HG03558 (cell line): ENCODE data around the gene CD247.

Source experiments
- ATAC-seq: cut with Tn5 transposase; IDR thresholded peaks from one replicate; pipeline ENCODE4 v1.9.1; 2021; ENCODE audit warnings: moderate number of reproducible peaks; ENCODE audit not compliant: unreplicated experiment; ENCODE audit errors: extremely low read depth

CD247 gene

GRCh38 chr1:167491586-167492461 is 26.5 kb downstream of the CD247 start:
- no peak for ATAC-seq

GRCh38 chr1:167490765-167491164 is 27.6 kb downstream of the CD247 start:
- no peak for ATAC-seq

- ATAC-seq = no peak
Observed at GRCh38 chr1:167489571-167490340, 28.6 kb downstream of the CD247 start.

GRCh38 chr1:167488786-167489185 is 29.5 kb downstream of the CD247 start:
- ATAC-seq = no peak

GRCh38 chr1:167487614-167488013 is 30.7 kb downstream of the CD247 start:
- no peak for ATAC-seq

- ATAC-seq = no peak
Observed at GRCh38 chr1:167486090-167486824, 32.1 kb downstream of the CD247 start.

- no peak for ATAC-seq
Observed at GRCh38 chr1:167484726-167485502, 33.4 kb downstream of the CD247 start.

- no peak for ATAC-seq
Observed at GRCh38 chr1:167483790-167484189, 34.5 kb downstream of the CD247 start.

- ATAC-seq = no peak
Observed at GRCh38 chr1:167482184-167482583, 36.1 kb downstream of the CD247 start.

- no peak for ATAC-seq
Observed at GRCh38 chr1:167479331-167479979, 38.9 kb downstream of the CD247 start.

- no peak for ATAC-seq
Observed at GRCh38 chr1:167477986-167478385, 40.3 kb downstream of the CD247 start.

GRCh38 chr1:167476061-167476460 is 42.3 kb downstream of the CD247 start:
- no peak for ATAC-seq

- ATAC-seq = no peak
Observed at GRCh38 chr1:167474191-167474641, 44.1 kb downstream of the CD247 start.

- no peak for ATAC-seq
Observed at GRCh38 chr1:167473761-167474160, 44.6 kb downstream of the CD247 start.

GRCh38 chr1:167472752-167473521 is 45.4 kb downstream of the CD247 start:
- ATAC-seq = no peak

GRCh38 chr1:167471568-167471967 is 46.8 kb downstream of the CD247 start:
- no peak for ATAC-seq

- no peak for ATAC-seq
Observed at GRCh38 chr1:167469280-167469965, 48.9 kb downstream of the CD247 start.

- ATAC-seq = no peak
Observed at GRCh38 chr1:167467752-167468151, 50.6 kb downstream of the CD247 start.
